ENCODE results near the gene OBSL1.

DNA sequence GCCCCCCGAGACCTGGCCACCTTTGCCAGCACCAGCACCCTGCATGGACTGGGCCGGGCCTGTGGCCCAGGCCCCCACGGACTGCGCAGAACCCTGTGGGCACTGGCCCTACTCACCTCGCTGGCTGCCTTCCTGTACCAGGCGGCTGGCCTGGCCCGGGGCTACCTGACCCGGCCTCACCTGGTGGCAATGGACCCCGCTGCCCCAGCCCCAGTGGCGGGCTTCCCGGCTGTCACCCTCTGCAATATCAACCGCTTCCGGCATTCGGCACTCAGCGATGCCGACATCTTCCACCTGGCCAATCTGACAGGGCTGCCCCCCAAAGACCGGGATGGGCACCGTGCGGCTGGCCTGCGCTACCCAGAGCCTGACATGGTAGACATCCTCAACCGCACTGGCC is 56.5 kb downstream of the OBSL1 start:
- TF ChIP-seq EGR1 (IDR thresholded peaks at IDR 0.05; ENCODE audit: low read depth in 2 of 2) (no peak), JUND (IDR thresholded peaks at IDR 0.05) (no peak), YY1 (IDR thresholded peaks at IDR 0.05) (no peak)
- TF ChIP-seq, protein P1, sequence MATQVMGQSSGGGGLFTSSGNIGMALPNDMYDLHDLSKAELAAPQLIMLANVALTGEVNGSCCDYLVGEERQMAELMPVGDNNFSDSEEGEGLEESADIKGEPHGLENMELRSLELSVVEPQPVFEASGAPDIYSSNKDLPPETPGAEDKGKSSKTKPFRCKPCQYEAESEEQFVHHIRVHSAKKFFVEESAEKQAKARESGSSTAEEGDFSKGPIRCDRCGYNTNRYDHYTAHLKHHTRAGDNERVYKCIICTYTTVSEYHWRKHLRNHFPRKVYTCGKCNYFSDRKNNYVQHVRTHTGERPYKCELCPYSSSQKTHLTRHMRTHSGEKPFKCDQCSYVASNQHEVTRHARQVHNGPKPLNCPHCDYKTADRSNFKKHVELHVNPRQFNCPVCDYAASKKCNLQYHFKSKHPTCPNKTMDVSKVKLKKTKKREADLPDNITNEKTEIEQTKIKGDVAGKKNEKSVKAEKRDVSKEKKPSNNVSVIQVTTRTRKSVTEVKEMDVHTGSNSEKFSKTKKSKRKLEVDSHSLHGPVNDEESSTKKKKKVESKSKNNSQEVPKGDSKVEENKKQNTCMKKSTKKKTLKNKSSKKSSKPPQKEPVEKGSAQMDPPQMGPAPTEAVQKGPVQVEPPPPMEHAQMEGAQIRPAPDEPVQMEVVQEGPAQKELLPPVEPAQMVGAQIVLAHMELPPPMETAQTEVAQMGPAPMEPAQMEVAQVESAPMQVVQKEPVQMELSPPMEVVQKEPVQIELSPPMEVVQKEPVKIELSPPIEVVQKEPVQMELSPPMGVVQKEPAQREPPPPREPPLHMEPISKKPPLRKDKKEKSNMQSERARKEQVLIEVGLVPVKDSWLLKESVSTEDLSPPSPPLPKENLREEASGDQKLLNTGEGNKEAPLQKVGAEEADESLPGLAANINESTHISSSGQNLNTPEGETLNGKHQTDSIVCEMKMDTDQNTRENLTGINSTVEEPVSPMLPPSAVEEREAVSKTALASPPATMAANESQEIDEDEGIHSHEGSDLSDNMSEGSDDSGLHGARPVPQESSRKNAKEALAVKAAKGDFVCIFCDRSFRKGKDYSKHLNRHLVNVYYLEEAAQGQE (IDR thresholded peaks at IDR 0.05): no peak
- TF ChIP-seq, protein P2, sequence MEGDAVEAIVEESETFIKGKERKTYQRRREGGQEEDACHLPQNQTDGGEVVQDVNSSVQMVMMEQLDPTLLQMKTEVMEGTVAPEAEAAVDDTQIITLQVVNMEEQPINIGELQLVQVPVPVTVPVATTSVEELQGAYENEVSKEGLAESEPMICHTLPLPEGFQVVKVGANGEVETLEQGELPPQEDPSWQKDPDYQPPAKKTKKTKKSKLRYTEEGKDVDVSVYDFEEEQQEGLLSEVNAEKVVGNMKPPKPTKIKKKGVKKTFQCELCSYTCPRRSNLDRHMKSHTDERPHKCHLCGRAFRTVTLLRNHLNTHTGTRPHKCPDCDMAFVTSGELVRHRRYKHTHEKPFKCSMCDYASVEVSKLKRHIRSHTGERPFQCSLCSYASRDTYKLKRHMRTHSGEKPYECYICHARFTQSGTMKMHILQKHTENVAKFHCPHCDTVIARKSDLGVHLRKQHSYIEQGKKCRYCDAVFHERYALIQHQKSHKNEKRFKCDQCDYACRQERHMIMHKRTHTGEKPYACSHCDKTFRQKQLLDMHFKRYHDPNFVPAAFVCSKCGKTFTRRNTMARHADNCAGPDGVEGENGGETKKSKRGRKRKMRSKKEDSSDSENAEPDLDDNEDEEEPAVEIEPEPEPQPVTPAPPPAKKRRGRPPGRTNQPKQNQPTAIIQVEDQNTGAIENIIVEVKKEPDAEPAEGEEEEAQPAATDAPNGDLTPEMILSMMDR (IDR thresholded peaks at IDR 0.05; ENCODE audit: low read depth, low read length, missing input control): no peak
- TF ChIP-seq, protein P3, sequence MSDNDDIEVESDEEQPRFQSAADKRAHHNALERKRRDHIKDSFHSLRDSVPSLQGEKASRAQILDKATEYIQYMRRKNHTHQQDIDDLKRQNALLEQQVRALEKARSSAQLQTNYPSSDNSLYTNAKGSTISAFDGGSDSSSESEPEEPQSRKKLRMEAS (IDR thresholded peaks at IDR 0.05): no peak

Data from liver (tissue), 3 donors.